ENCODE data around the gene SMARCC2. TPM values are rescaled to one million over a fixed set of nuclear protein-coding genes. Genes with fewer than 3 reads are reported as not detected.
A peak's percentile ranks its signal among the peaks of the same experiment; 100 is the strongest.

SMARCC2 gene
- total and polyA plus RNA-seq, 9 of the 15 experiments (the other 6 are each of a cell fraction or from before 2014, with no cell fraction given): 11.9 to 86.0 (median 36.6) TPM

GRCh38 chr12:56119361-56119796 is 69.9 kb downstream of the SMARCC2 start (continued):
- TF ChIP-seq TOE1 (IDR thresholded peaks at IDR 0.05; ENCODE audit: borderline replicate concordance) (peak; percentile 64; the same call in 1 of the 2 replicates), TOE1 (CRISPR knock-in tag; IDR thresholded peaks at IDR 0.05; ENCODE audit: borderline replicate concordance, low read depth) (no peak), MAFF (IDR thresholded peaks at IDR 0.05; ENCODE audit: low read length) (no peak), USF2 (CRISPR knock-in tag; IDR thresholded peaks at IDR 0.05) (peak; percentile 85), CBX2 (IDR thresholded peaks at IDR 0.05; ENCODE audit: insufficient read depth, low read length, poor library complexity, severe bottlenecking) (no peak), PRDM10 (IDR thresholded peaks at IDR 0.05; ENCODE audit: partially characterized antibody) (peak; percentile 47), CBFA2T2 (conservative IDR thresholded peaks at IDR 0.05) (0 out of 2 replicates have a peak, but pooled peaks have one; percentile 18), ZSCAN32 (CRISPR knock-in tag; IDR thresholded peaks at IDR 0.05) (no peak), ZNF592 (IDR thresholded peaks at IDR 0.05) (peak; percentile 70; the same call in 1 of the 2 replicates), RAD21 (CRISPR knock-in tag; conservative IDR thresholded peaks at IDR 0.05 in 1 of 2, IDR thresholded peaks at IDR 0.05 in 1 of 2) (peak; percentile 86 to 88), SPI1 (IDR thresholded peaks at IDR 0.05; ENCODE audit: borderline replicate concordance, low read depth, low read length) (no peak)

Measured in K562 (cell line).